Measurements from ENCODE around the gene TPRA1.

TPRA1 gene

DNA sequence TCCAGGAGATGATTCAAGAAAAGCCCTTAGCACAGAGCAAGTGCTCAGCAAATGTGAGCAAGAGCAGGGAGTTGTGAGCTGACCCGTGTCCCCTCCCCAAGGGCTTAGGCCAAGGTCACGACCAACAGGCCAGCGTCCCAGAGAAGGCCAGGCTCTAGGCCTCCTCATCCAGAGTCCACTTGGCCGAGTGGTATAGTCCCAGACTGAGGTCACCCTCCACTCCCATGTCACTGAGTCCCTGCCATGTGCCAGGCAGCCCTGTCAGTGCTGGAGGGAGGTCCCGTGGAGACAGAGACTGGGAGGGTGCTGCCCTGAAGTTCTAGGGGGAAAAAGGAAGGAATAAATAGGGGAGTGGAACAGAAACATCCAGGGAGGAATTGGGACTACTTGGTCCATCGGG is 44.0 kb downstream of the TPRA1 start:
- in situ Hi-C loops (cut with HindIII; ENCODE audit: low pct_ligation_motif_present, low pct_unique_long_range_greater_than_20kb, low sequenced_read_pairs): no loop called here

GRCh38 chr3:127545711-127546457 is 44.6 kb downstream of the TPRA1 start:
- DNase-seq: no peak
- in situ Hi-C loops (cut with HindIII; ENCODE audit: low pct_ligation_motif_present, low pct_unique_long_range_greater_than_20kb, low sequenced_read_pairs): no loop called here

More for the DNA sequence above, 44.0 kb downstream of the TPRA1 start:
- DNase-seq: no peak

DNA sequence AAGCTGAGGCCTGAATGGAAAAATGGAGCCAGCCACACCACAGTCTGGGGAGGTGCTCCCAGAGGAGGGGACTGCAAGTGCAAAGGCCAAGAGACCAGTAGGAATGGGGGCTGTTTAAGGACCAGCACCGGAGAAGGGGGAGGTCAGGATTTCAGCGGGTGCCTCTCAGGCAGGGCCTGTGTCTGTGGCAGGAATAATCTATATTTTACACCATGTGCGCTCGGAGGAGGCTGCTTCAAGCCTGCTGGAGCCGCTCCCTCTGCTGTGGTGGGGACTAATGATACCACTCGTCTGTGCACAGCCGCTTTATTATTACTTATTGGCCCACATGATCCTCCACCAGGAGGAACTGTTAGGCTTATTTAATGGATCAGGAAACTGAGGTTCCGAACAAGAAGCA is 45.3 kb downstream of the TPRA1 start:
- in situ Hi-C loops (cut with HindIII; ENCODE audit: low pct_ligation_motif_present, low pct_unique_long_range_greater_than_20kb, low sequenced_read_pairs): no loop called here
- no peak for DNase-seq

DNA sequence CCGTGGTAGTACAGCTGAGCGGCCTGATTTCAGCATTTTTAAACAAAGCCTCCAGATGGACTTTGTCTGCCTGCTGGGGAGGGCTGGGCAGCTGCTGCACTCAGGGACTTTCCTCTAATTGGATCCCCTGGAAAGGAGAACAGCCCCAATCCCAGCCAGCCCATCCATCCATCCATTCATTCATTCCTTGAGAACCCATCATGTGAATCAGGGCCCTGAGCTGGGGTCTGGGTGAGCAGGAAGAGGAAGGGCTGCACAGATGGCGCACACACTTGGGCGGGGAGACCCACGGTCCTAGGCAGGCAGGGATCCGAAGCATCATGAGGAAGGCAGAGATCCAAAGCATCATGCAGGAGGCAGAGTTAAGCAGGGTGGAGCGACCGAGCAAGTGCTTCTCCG is 45.7 kb downstream of the TPRA1 start:
- DNase-seq: no peak
- in situ Hi-C loops (cut with HindIII; ENCODE audit: low pct_ligation_motif_present, low pct_unique_long_range_greater_than_20kb, low sequenced_read_pairs): no loop called here

GRCh38 chr3:127544192-127544802 is 46.2 kb downstream of the TPRA1 start:
- in situ Hi-C loops (cut with HindIII; ENCODE audit: low pct_ligation_motif_present, low pct_unique_long_range_greater_than_20kb, low sequenced_read_pairs): no loop called here
- peak; percentile 64 for DNase-seq

DNA sequence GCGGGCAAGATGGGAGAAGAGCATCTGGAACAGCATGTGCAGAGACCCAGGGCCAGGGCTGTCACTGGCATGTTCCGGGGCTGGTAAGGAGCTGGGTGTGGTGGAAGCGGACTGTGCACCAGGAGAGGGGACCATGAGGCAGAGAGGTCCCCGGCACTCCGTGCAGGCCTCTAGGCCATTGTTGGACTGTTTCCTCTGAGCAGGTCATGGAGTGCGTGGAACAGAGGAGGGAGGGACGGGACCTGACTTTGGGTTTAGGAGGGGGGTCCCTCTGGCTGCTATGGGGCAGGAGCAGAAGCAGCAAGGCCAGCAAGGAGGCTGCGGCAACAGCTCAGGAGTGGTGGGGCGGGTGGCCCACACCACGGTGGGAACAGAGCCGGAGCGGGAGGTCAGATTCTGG is 47.1 kb downstream of the TPRA1 start:
- in situ Hi-C loops (cut with HindIII; ENCODE audit: low pct_ligation_motif_present, low pct_unique_long_range_greater_than_20kb, low sequenced_read_pairs): no loop called here
- DNase-seq: no peak

DNA sequence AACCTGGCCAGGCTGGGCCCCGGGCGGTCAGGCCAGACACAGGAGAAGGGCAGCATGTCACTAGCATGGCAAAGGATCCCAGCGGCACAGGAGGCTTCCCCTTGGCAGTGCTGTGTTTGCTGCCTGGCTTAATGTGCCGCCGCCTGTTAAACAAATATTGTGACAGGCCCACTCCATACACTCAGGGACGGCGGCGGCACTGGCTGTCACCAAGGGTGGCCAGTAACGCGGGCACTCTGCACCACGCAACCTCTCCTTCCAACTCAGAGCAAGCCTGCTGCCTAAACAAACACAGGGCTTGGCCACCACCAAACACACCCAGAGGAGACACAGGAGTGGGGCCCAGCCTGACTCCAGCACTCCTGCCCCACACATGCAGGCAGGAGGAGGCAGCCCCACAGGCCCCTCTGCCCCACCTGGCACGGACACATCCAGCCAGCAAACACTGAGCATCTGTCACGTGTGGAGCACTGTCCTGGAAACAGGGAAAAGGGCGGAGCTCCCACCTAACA is 48.0 kb downstream of the TPRA1 start:
- in situ Hi-C loops (cut with HindIII; ENCODE audit: low pct_ligation_motif_present, low pct_unique_long_range_greater_than_20kb, low sequenced_read_pairs): no loop called here
- no peak for DNase-seq

GRCh38 chr3:127541320-127541719 is 49.2 kb downstream of the TPRA1 start:
- DNase-seq: no peak
- in situ Hi-C loops (cut with HindIII; ENCODE audit: low pct_ligation_motif_present, low pct_unique_long_range_greater_than_20kb, low sequenced_read_pairs): no loop called here

- DNase-seq: no peak
- in situ Hi-C loops (cut with HindIII; ENCODE audit: low pct_ligation_motif_present, low pct_unique_long_range_greater_than_20kb, low sequenced_read_pairs): no loop called here
These were observed 51.0 kb downstream of the TPRA1 start for GRCh38 chr3:127539366-127540060.

DNA sequence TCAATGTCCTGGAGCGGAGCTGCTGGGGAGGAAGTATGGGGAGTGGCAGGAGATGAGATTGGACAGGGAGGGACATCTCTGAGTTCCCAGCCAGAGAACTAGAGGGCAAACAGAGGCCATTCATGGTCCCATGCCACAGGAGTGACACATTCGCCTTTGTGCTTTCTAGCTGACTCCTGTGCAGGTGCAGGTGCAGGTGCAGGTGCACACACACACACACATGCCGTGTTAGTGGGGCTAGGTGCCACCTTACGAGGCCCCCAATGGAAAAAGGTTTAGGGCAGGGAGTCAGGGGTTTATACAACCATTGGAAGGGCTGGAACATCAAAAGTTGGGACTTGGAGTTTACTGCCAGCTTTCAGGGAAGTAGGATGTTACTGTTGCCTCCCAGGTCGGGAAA is 52.0 kb downstream of the TPRA1 start:
- in situ Hi-C loops (cut with HindIII; ENCODE audit: low pct_ligation_motif_present, low pct_unique_long_range_greater_than_20kb, low sequenced_read_pairs): no loop called here
- no peak for DNase-seq

DNA sequence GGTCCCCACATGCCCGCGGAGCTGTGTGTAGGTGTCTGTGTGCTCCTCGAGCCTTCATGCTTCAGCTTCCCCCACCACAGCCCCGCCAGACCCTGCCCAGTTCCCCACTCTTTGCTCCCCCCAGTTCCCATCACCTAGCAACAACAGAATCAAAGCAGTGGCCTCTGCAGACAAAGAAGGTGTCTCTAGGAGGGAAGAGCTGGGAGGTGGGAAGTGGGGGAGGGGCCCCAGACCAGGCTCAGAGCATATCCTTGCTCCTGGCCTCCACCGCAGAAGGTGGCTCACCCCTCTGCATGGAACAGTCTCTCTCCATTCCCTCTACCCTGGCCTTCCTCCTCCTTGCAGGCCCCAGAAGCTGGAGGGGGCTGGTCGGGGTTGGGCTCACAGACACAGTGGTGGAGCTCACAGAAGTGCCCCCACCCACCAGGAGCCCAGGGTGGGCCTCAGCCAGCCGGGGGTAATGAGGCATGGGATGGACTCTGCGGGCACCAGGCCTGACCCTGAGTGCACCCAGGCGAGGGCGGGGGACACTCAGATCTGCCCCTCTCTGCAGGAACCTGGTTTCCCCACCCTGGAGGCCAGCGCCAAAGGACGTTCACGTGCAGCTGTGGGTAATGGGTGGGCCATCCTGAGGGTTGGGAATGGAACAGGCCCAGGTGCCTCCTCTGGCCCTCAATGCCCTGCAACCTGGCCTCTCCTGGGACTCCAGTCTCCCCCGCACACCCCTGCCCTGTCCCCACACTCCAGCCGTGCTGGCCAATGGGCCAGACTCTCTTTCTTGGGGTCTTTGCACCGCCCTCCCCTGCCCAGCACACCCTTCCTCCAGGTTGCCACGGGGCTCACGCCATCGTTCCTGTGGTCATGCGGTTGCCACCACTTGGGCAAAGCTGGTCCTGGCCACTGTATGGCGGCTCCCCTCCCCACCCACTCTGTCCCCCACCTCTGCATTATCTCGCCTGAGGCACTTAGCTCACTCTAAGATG is 53.4 kb downstream of the TPRA1 start:
- in situ Hi-C loops (cut with HindIII; ENCODE audit: low pct_ligation_motif_present, low pct_unique_long_range_greater_than_20kb, low sequenced_read_pairs): no loop called here
- no peak for DNase-seq

DNA sequence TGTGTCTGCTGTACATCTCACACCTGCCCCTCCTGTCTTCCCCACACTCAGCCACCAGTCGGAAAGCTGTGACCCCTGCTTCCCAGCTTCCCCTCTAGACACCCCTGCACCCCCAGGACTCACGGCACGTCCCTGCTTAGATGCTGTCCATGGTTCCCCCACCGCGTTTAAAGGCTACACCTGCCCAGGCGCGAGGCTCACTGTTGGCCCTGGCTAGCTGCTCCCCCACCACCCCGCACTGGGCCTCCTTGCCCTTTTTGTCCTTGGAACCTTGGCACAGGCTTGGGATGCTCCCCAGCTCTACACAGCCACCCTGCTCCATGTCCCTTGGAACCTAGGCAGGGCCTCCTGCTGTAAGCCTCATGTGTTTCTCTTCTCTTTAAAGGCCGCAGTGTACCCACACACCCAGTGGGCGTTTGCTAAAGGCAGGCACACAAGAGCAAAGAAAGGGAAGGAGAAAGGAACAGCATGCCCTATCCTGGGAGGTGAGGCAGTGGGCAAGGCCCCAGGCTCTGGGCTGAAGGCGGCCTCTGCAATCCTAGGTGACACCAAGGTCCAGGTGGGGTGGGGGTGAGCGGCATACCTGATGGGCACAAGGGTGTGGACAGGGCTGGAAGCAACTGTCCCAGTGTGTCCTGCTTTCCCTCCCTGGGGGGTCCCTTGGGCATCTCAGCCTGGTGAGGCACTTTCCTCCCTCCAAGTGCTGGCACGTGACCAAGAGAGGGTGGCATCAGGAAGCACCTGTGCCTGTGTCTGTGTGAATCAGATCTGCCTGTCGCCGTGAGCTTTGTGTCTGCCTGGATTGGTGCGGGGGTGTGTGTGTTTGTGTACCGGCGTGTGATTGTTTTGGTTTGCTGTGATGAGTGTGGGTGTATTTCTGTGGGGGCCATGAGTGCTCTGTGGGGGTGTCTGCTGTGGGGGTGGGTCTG is 54.4 kb downstream of the TPRA1 start:
- in situ Hi-C loops (cut with HindIII; ENCODE audit: low pct_ligation_motif_present, low pct_unique_long_range_greater_than_20kb, low sequenced_read_pairs): no loop called here
- no peak for DNase-seq

GRCh38 chr3:127535106-127535785 is 55.3 kb downstream of the TPRA1 start:
- no peak for DNase-seq
- in situ Hi-C loops (cut with HindIII; ENCODE audit: low pct_ligation_motif_present, low pct_unique_long_range_greater_than_20kb, low sequenced_read_pairs): no loop called here

- in situ Hi-C loops (cut with HindIII; ENCODE audit: low pct_ligation_motif_present, low pct_unique_long_range_greater_than_20kb, low sequenced_read_pairs): no loop called here
- no peak for DNase-seq
These were observed 56.0 kb downstream of the TPRA1 start for GRCh38 chr3:127534564-127534963.

DNA sequence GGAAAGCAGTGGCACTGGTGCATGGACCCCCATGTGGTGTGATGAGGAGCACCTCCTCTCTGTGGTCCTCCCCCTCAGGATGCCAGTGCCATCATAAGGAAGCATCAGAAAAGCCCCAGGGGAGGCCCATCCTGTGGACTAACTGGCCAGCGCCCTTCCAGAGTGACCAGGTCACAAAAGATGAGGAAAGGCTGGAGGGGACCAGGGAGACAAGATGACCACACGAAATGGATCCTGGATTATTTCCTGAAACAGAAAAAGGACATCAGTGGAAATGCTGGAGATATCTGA is 56.4 kb downstream of the TPRA1 start:
- in situ Hi-C loops (cut with HindIII; ENCODE audit: low pct_ligation_motif_present, low pct_unique_long_range_greater_than_20kb, low sequenced_read_pairs): no loop called here
- DNase-seq: no peak

- no peak for DNase-seq
- in situ Hi-C loops (cut with HindIII; ENCODE audit: low pct_ligation_motif_present, low pct_unique_long_range_greater_than_20kb, low sequenced_read_pairs): no loop called here
These were observed 57.9 kb downstream of the TPRA1 start for GRCh38 chr3:127532561-127533203.

DNA sequence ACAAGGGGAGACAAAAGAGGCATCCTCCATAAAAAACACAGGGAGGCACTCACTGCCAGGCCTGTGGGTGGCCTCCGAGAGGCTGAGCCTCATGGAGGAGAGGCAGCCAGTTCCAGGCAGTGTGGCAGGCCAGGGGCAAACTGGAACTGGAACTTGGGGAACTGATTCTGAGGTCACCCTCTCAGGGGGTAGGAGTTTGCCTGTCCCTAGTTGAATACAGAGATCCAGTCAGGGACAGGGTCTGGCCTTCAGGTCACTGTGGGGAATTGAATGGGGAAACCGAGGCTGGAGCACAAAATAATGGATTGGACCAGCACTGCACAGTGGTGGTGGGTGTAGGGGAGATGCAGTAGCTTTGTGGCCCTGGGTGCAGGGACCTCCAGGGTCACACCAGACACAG is 58.7 kb downstream of the TPRA1 start:
- in situ Hi-C loops (cut with HindIII; ENCODE audit: low pct_ligation_motif_present, low pct_unique_long_range_greater_than_20kb, low sequenced_read_pairs): no loop called here
- DNase-seq: no peak
